Ascending aorta (tissue), 2 donors: ENCODE measurements around the gene KL. TPM values are rescaled to one million over a fixed set of nuclear protein-coding genes. Genes with fewer than 3 reads are reported as not detected.

Experiments used
- DNase-seq, 2 donors: peaks; one replicate each; pipeline ENCODE4 v3.0.0-alpha.2; 2019; ENCODE audit warnings: low spot score in 2 of 2
- H3K27ac ChIP-seq, 2 donors: fragments of 200-600 bp; sonication (generic); one replicate each; pipeline ENCODE4 v1.5.1; 2016 to 2017; ENCODE audit warnings: mild to moderate bottlenecking in 1 of 2
- H3K27me3 ChIP-seq: fragments of 200-600 bp; sonication (generic); one replicate; pipeline ENCODE4 v1.5.1; 2017
- H3K36me3 ChIP-seq, 2 donors: fragments of 200-600 bp; sonication (generic); one replicate each; pipeline ENCODE4 v1.5.1; 2016
- H3K4me1 ChIP-seq, 2 donors: fragments of 200-600 bp; sonication (generic); one replicate each; pipeline ENCODE4 v1.5.1; 2016 to 2017; ENCODE audit warnings: mild to moderate bottlenecking in 1 of 2
- H3K4me3 ChIP-seq, 2 donors: fragments of 200-600 bp; sonication (generic); one replicate each; pipeline ENCODE4 v1.5.1; 2016 to 2017; ENCODE audit warnings: mild to moderate bottlenecking in 1 of 2
- H3K9me3 ChIP-seq, 2 donors: fragments of 200-600 bp; sonication (generic); one replicate each; pipeline ENCODE4 v1.5.1; 2016
- intact Hi-C: fragments of 100-400 bp; cut with DNase I; formaldehyde crosslinking; loops from one replicate; pipeline ENCODE4 v1.15.1; 2023
- total RNA-seq: library from RNA; depleted of rRNA; stranded (reverse); fragments of >200 nt; gene quantifications from one replicate; pipeline ENCODE4 v1.1.0, GENCODE V29; 2016
- TF ChIP-seq, protein P1 (sequence below), 3 experiments: fragments of 200-600 bp in 2 of 3; fragments of 450-650 bp in 1 of 3; sonication (generic) in 2 of 3; IDR thresholded peaks; one replicate each; pipeline ENCODE4 v1.5.1; 2016 to 2019; ENCODE audit warnings: antibody characterized with exemption in 3 of 3, mild to moderate bottlenecking in 1 of 3, moderate library complexity in 1 of 3

Gene KL
- total RNA-seq, 1 donor from 2014 or later: 3.7 TPM

- TF ChIP-seq, protein P1, sequence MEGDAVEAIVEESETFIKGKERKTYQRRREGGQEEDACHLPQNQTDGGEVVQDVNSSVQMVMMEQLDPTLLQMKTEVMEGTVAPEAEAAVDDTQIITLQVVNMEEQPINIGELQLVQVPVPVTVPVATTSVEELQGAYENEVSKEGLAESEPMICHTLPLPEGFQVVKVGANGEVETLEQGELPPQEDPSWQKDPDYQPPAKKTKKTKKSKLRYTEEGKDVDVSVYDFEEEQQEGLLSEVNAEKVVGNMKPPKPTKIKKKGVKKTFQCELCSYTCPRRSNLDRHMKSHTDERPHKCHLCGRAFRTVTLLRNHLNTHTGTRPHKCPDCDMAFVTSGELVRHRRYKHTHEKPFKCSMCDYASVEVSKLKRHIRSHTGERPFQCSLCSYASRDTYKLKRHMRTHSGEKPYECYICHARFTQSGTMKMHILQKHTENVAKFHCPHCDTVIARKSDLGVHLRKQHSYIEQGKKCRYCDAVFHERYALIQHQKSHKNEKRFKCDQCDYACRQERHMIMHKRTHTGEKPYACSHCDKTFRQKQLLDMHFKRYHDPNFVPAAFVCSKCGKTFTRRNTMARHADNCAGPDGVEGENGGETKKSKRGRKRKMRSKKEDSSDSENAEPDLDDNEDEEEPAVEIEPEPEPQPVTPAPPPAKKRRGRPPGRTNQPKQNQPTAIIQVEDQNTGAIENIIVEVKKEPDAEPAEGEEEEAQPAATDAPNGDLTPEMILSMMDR (IDR thresholded peaks at IDR 0.05): no peak
- no peaks in the 10 kb centered on the region for H3K36me3 ChIP-seq
- H3K9me3 ChIP-seq: no peaks in the 10 kb centered on the region
- DNase-seq: no peak
- H3K27ac ChIP-seq: no peak overlapping the region
- intact Hi-C loops: no loop called here
- no peak overlapping the region for H3K4me3 ChIP-seq
- H3K4me1 ChIP-seq: no peaks in the 10 kb centered on the region
- H3K27me3 ChIP-seq: no peaks in the 10 kb centered on the region
These were observed 57.1 kb downstream of the KL start for GRCh38 chr13:33073338-33073737.

- Histone ChIP-seq H3K27ac (no peak overlapping the region), H3K4me3 (no peak overlapping the region), H3K36me3 (no peaks in the 10 kb centered on the region), H3K27me3 (no peaks in the 10 kb centered on the region), H3K4me1 (no peaks in the 10 kb centered on the region), H3K9me3 (no peaks in the 10 kb centered on the region)
- TF ChIP-seq, protein P1 (IDR thresholded peaks at IDR 0.05): no peak
- intact Hi-C loops: no loop called here
- no peak for DNase-seq
These were observed 60.1 kb downstream of the KL start for GRCh38 chr13:33076001-33076992.

DNA sequence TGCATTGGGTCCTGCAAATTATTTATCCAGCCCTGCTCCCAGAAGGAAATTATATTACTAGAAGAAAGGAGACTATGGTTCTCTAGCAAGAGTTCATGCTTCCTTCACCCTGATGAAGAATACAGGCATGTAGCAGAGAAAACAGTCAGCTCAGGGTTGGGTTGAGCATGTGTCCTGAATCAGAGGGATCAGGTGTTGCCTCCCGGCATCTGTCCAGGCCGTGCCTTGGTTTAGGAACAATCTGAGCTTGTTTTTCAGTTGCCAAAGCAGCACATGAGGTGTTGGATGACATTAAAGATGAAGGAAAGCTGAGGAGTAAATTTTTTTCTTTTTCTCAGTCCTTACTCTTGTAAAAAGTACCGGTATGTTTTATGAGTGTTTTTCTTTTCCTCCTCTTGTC is 62.0 kb downstream of the KL start:
- Histone ChIP-seq H3K27ac (no peak overlapping the region), H3K36me3 (no peaks in the 10 kb centered on the region), H3K4me1 (no peaks in the 10 kb centered on the region), H3K4me3 (no peak overlapping the region), H3K27me3 (no peaks in the 10 kb centered on the region), H3K9me3 (no peaks in the 10 kb centered on the region)
- intact Hi-C loops: no loop called here
- no peak for DNase-seq
- TF ChIP-seq, protein P1 (IDR thresholded peaks at IDR 0.05): no peak

- Histone ChIP-seq H3K9me3 (no peaks in the 10 kb centered on the region), H3K27ac (no peak overlapping the region), H3K27me3 (no peaks in the 10 kb centered on the region), H3K4me3 (no peak overlapping the region), H3K36me3 (no peaks in the 10 kb centered on the region), H3K4me1 (no peaks in the 10 kb centered on the region)
- intact Hi-C loops: no loop called here
- TF ChIP-seq, protein P1 (IDR thresholded peaks at IDR 0.05): no peak
- no peak for DNase-seq
These were observed 63.7 kb downstream of the KL start for GRCh38 chr13:33079960-33080359.

- no peaks in the 10 kb centered on the region for H3K36me3 ChIP-seq
- TF ChIP-seq, protein P1 (IDR thresholded peaks at IDR 0.05): no peak
- no peak overlapping the region for H3K4me3 ChIP-seq
- no peaks in the 10 kb centered on the region for H3K27me3 ChIP-seq
- H3K9me3 ChIP-seq: no peaks in the 10 kb centered on the region
- intact Hi-C loops: no loop called here
- no peak for DNase-seq
- H3K27ac ChIP-seq: no peak overlapping the region
- H3K4me1 ChIP-seq: no peaks in the 10 kb centered on the region
These were observed 64.9 kb downstream of the KL start for GRCh38 chr13:33080972-33081590.
